ENCODE measurements around the gene AQP12B. TPM values are rescaled to one million over a fixed set of nuclear protein-coding genes. Genes with fewer than 3 reads are reported as not detected.

Gene AQP12B
- total and polyA plus RNA-seq, 10 of the 15 experiments (the other 5 are each of a cell fraction or from before 2014, with no cell fraction given), result not detected

DNA sequence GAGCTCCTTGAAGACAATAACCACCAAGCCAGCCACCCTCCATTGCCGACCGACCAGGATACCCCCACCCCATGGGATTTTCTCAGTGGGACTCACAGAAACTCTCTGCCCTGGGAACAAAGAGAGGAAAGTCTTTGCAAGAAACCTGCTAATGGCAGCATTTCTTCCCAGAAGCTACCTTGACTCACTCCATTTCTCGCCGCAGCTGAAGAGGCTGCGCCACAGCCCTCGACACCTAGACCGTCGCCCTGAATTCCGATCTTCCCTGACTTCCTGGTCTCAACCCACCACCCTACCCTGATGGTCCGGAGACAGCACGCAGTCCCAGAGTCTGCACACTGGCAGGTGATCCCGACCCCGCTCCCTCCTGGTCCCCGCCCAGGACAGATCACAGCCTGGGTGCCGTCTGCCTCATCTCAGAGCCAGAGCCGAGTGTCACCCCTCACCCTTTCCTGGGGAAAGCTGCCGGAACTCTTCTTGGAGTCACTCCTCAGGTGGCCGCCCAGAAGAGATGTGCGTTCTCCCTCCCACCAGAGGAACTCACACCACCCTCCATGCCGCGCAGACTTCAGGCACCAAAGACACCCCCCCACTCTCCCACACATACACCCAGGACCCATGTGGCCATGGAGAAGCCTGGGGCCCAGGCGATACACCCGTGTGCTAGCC is 33.6 kb upstream of the AQP12B start (continued):
- TF ChIP-seq, protein P1, sequence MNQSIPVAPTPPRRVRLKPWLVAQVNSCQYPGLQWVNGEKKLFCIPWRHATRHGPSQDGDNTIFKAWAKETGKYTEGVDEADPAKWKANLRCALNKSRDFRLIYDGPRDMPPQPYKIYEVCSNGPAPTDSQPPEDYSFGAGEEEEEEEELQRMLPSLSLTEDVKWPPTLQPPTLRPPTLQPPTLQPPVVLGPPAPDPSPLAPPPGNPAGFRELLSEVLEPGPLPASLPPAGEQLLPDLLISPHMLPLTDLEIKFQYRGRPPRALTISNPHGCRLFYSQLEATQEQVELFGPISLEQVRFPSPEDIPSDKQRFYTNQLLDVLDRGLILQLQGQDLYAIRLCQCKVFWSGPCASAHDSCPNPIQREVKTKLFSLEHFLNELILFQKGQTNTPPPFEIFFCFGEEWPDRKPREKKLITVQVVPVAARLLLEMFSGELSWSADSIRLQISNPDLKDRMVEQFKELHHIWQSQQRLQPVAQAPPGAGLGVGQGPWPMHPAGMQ (IDR thresholded peaks at IDR 0.05; ENCODE audit: borderline replicate concordance), result no peak
- TF ChIP-seq, protein P2, sequence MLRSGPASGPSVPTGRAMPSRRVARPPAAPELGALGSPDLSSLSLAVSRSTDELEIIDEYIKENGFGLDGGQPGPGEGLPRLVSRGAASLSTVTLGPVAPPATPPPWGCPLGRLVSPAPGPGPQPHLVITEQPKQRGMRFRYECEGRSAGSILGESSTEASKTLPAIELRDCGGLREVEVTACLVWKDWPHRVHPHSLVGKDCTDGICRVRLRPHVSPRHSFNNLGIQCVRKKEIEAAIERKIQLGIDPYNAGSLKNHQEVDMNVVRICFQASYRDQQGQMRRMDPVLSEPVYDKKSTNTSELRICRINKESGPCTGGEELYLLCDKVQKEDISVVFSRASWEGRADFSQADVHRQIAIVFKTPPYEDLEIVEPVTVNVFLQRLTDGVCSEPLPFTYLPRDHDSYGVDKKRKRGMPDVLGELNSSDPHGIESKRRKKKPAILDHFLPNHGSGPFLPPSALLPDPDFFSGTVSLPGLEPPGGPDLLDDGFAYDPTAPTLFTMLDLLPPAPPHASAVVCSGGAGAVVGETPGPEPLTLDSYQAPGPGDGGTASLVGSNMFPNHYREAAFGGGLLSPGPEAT (IDR thresholded peaks at IDR 0.05; ENCODE audit: low read depth), result no peak
- no peak for TF ChIP-seq RCOR1 (conservative IDR thresholded peaks at IDR 0.05; ENCODE audit: low read depth, low read length)

DNA sequence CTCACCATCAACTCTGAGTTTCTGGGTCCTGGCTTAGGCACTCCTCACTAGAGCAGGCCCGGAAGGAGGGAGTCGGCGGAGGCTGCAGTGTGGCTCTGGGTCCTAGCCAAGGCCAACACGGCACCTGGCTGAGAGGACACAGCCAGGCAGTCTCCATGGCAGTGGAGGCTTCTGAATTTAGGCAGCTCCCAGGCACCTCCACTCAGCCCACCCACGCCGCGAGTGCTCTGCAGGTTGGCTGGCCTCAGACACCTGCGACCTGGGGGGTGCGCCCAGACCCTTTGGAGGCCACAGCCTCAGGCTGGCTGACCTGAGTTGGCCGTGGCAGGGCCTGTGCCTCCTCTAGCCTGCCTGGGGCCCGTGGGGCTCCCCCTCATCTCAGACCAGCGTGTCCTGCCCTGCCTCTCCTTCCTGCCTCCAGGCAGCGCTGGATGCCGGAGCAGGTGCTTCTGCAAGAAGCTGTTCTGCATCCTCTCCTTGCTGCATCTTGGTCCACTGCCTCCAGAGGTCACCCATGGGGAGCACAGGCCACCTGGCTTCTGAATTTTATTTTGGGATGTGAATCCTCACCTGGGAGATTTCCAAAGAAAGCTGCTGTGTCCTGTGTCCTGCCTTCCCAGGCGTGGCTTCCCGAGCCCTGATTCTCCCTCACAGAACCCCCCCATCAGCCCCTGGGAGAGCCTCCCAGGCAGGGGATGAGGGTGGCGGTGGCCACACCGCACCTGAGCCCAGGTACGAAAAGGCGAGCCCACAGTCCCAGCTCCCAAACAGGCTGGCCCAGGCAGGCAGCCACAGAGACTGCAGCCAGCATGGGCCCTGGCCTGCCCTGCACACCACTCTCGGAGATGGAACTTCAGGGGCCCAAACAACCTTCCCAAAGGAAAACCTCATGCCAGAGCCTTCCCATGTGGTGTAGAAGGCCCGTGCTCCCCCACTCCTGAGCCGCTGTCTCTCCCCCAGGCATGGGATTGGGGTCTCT is 32.4 kb upstream of the AQP12B start:
- WGBS (ENCODE audit: insufficient coverage, insufficient replicate concordance, low lambda C conversion rate, missing lambda C conversion rate), result 42% methylated on average over 23 of the region's 23 CpGs
- ChIA-PET POLR2A (interaction anchor here (0.5 kb wide), 1 partner anchor 384 kb away, joined by 3 read pairs; no protein-coding TSS in a partner anchor), SMC1A (ENCODE audit: uncharacterized antibody, unreplicated experiment) (no interaction called here), CTCF (no interaction called here), RAD21 (ENCODE audit: unreplicated experiment) (no interaction called here)
- Histone ChIP-seq H3K4me1 (ENCODE audit: control insufficient read depth, insufficient read depth, low read length) (no peaks in the 10 kb centered on the region), H3K27ac (ENCODE audit: control insufficient read depth, insufficient read depth) (no peak overlapping the region), H3K27me3 (replicated peaks in 1 of 2; ENCODE audit: control insufficient read depth in 2 of 2, insufficient read depth in 2 of 2, low read length in 1 of 2) (no peaks in the 10 kb centered on the region; a peak in 1 of 4 replicates), H3K4me2 (ENCODE audit: control insufficient read depth, insufficient read depth) (no peak overlapping the region), H3K9ac (ENCODE audit: control insufficient read depth, insufficient read depth, low read length) (no peak overlapping the region), H4K20me1 (ENCODE audit: control insufficient read depth, insufficient read depth) (no peaks in the 10 kb centered on the region), H3K36me3 (ENCODE audit: control insufficient read depth in 2 of 2, insufficient read depth in 2 of 2, low read length in 1 of 2) (no peaks in the 10 kb centered on the region), H2AFZ (ENCODE audit: control insufficient read depth, low read depth, low read length) (no peak overlapping the region), H3K9me3 (replicated peaks; ENCODE audit: control insufficient read depth, insufficient read depth, low read length) (no peaks in the 10 kb centered on the region), H3K4me3 (no peak overlapping the region), H3K79me2 (ENCODE audit: control insufficient read depth, insufficient read depth, low read length) (no peaks in the 10 kb centered on the region)
- ATAC-seq (no peak), DNase-seq (ENCODE audit: low read depth, low spot score) (no peak), FAIRE-seq (no peak)
- BruUV-seq (replicated peaks), result no TSS peak
- in situ Hi-C loops (cut with MboI) (no loop called here), intact Hi-C loops (cut with micrococcal nuclease; ENCODE audit: unreplicated experiment) (no loop called here)
- TF ChIP-seq RAD51 (IDR thresholded peaks at IDR 0.05), result no peak
- TF ChIP-seq POU2F2 (IDR thresholded peaks at IDR 0.05; ENCODE audit: borderline replicate concordance, low read depth, low read length), result no peak
- no peak for TF ChIP-seq ZNF622 (IDR thresholded peaks at IDR 0.05)
- TF ChIP-seq, protein P3, sequence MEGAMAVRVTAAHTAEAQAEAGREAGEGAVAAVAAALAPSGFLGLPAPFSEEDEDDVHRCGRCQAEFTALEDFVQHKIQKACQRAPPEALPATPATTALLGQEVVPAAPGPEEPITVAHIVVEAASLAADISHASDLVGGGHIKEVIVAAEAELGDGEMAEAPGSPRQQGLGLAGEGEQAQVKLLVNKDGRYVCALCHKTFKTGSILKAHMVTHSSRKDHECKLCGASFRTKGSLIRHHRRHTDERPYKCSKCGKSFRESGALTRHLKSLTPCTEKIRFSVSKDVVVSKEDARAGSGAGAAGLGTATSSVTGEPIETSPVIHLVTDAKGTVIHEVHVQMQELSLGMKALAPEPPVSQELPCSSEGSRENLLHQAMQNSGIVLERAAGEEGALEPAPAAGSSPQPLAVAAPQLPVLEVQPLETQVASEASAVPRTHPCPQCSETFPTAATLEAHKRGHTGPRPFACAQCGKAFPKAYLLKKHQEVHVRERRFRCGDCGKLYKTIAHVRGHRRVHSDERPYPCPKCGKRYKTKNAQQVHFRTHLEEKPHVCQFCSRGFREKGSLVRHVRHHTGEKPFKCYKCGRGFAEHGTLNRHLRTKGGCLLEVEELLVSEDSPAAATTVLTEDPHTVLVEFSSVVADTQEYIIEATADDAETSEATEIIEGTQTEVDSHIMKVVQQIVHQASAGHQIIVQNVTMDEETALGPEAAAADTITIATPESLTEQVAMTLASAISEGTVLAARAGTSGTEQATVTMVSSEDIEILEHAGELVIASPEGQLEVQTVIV (IDR thresholded peaks at IDR 0.05; ENCODE audit: borderline replicate concordance, partially characterized antibody), result no peak
- TF ChIP-seq TAF1 (IDR thresholded peaks at IDR 0.05; ENCODE audit: borderline replicate concordance, low read depth, low read length), result no peak
- no peak for TF ChIP-seq ZNF207 (IDR thresholded peaks at IDR 0.05; ENCODE audit: borderline replicate concordance)
- TF ChIP-seq ZZZ3 (IDR thresholded peaks at IDR 0.05; ENCODE audit: control insufficient read depth, insufficient read length, low read depth), result no peak
- TF ChIP-seq TCF3 (IDR thresholded peaks at IDR 0.05; ENCODE audit: borderline replicate concordance, insufficient read depth, low read depth, low read length), result no peak
- TF ChIP-seq HCFC1 (IDR thresholded peaks at IDR 0.05; ENCODE audit: low read length), result no peak
- TF ChIP-seq, protein P4, sequence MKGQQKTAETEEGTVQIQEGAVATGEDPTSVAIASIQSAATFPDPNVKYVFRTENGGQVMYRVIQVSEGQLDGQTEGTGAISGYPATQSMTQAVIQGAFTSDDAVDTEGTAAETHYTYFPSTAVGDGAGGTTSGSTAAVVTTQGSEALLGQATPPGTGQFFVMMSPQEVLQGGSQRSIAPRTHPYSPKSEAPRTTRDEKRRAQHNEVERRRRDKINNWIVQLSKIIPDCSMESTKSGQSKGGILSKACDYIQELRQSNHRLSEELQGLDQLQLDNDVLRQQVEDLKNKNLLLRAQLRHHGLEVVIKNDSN (IDR thresholded peaks at IDR 0.05; ENCODE audit: borderline replicate concordance, extremely low read length, insufficient read depth, low read depth, low read length), result no peak
